HCT116 (cell line): Measurements from ENCODE around the gene OTULIN.

Experiments
- CTCF ChIP-seq, 3 experiments: fragments of 200-600 bp in 1 of 3; sonication (generic) in 1 of 3; IDR thresholded peaks in 2 of 3; conservative IDR thresholded peaks in 1 of 3; 2 replicates each; pipeline ENCODE4 v1.5.1; 2012 to 2017; ENCODE audit warnings: low read depth in 2 of 3, low read length in 2 of 3, antibody characterized with exemption in 1 of 3, borderline replicate concordance in 1 of 3, control low read depth in 1 of 3, mild to moderate bottlenecking in 1 of 3, mixed read lengths in 1 of 3, mixed run types in 1 of 3, moderate library complexity in 1 of 3; ENCODE audit not compliant: insufficient read depth in 1 of 3
- JUND ChIP-seq: IDR thresholded peaks from 2 replicates; pipeline ENCODE4 v1.6.1; 2012

GRCh38 chr5:14660833-14661232 is 3.7 kb upstream of the OTULIN start:
- TF ChIP-seq JUND (no peak), CTCF (IDR thresholded peaks at IDR 0.05 in 2 of 3, conservative IDR thresholded peaks at IDR 0.05 in 1 of 3; ENCODE audit: borderline replicate concordance in 1 of 3, insufficient read depth in 1 of 3, low read depth in 2 of 3, low read length in 2 of 3) (no peak)
